ENCODE results near the gene CD300LG. TPM values are rescaled to one million over a fixed set of nuclear protein-coding genes. Genes with fewer than 3 reads are reported as not detected.

Gene CD300LG
- total RNA-seq, 1 donor from 2014 or later, result not detected

GRCh38 chr17:43846221-43846712 is 709 bp upstream of the CD300LG start:
- Histone ChIP-seq H3K4me3 (ENCODE audit: low read depth, low read length) (no peak overlapping the region), H3K27me3 (ENCODE audit: control insufficient read depth, insufficient read depth, low read length) (peaks cover 5% of the 10 kb centered on the region), H3K36me3 (ENCODE audit: control insufficient read depth, insufficient read depth, low read length) (no peaks in the 10 kb centered on the region)
- TF ChIP-seq CTCF (IDR thresholded peaks at IDR 0.05; ENCODE audit: insufficient read depth, low read length, poor library complexity, severe bottlenecking), result peak; percentile 99
- DNase-seq (ENCODE audit: low read depth), result peak; percentile 9

- DNase-seq (ENCODE audit: low read depth), result no peak
- H3K4me3 ChIP-seq (ENCODE audit: low read depth, low read length), result no peak overlapping the region
- no peak for TF ChIP-seq CTCF (IDR thresholded peaks at IDR 0.05; ENCODE audit: insufficient read depth, low read length, poor library complexity, severe bottlenecking)
Measured at GRCh38 chr17:43848601-43849000, 1.6 kb downstream of the CD300LG start.

GRCh38 chr17:43849116-43849515 is 2.1 kb downstream of the CD300LG start:
- no peak overlapping the region for H3K4me3 ChIP-seq (ENCODE audit: low read depth, low read length)
- H3K36me3 ChIP-seq (ENCODE audit: control insufficient read depth, insufficient read depth, low read length), result no peaks in the 10 kb centered on the region
- H3K27me3 ChIP-seq (ENCODE audit: control insufficient read depth, insufficient read depth, low read length), result peaks cover 17% of the 10 kb centered on the region
- DNase-seq (ENCODE audit: low read depth), result no peak
- no peak for TF ChIP-seq CTCF (IDR thresholded peaks at IDR 0.05; ENCODE audit: insufficient read depth, low read length, poor library complexity, severe bottlenecking)

More at GRCh38 chr17:43848601-43849000, 1.6 kb downstream of the CD300LG start:
- Histone ChIP-seq H3K27me3 (ENCODE audit: control insufficient read depth, insufficient read depth, low read length) (peaks cover 14% of the 10 kb centered on the region), H3K36me3 (ENCODE audit: control insufficient read depth, insufficient read depth, low read length) (no peaks in the 10 kb centered on the region)

GRCh38 chr17:43852571-43852970 is 5.6 kb downstream of the CD300LG start:
- H3K4me3 ChIP-seq (ENCODE audit: low read depth, low read length), result no peak overlapping the region
- no peaks in the 10 kb centered on the region for H3K36me3 ChIP-seq (ENCODE audit: control insufficient read depth, insufficient read depth, low read length)
- no peak for TF ChIP-seq CTCF (IDR thresholded peaks at IDR 0.05; ENCODE audit: insufficient read depth, low read length, poor library complexity, severe bottlenecking)
- DNase-seq (ENCODE audit: low read depth), result no peak
- peaks cover 31% of the 10 kb centered on the region for H3K27me3 ChIP-seq (ENCODE audit: control insufficient read depth, insufficient read depth, low read length)

GRCh38 chr17:43853546-43853945 is 6.6 kb downstream of the CD300LG start:
- TF ChIP-seq CTCF (IDR thresholded peaks at IDR 0.05; ENCODE audit: insufficient read depth, low read length, poor library complexity, severe bottlenecking), result no peak
- no peaks in the 10 kb centered on the region for H3K36me3 ChIP-seq (ENCODE audit: control insufficient read depth, insufficient read depth, low read length)
- peaks cover 36% of the 10 kb centered on the region for H3K27me3 ChIP-seq (ENCODE audit: control insufficient read depth, insufficient read depth, low read length)
- DNase-seq (ENCODE audit: low read depth), result no peak
- H3K4me3 ChIP-seq (ENCODE audit: low read depth, low read length), result no peak overlapping the region

DNA sequence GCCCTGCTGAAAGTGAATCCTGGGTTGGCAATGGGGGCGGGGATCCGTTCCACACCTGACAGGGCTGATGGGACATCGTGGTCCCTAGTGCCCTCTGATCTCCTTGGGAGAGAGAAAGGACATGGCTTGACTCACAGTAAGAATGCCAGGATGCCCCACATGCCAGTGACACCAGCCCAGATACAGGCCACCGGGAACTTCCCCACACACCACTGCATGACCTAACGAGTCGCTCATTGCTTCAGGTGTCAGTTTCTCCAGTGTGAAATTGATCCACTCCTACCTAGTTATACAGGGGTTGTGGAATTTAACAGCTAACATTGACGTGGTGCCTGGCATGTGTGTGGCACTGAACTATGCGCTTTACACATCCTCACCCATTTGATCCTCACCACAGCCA is 7.5 kb downstream of the CD300LG start:
- DNase-seq (ENCODE audit: low read depth), result no peak
- TF ChIP-seq CTCF (IDR thresholded peaks at IDR 0.05; ENCODE audit: insufficient read depth, low read length, poor library complexity, severe bottlenecking), result no peak
- Histone ChIP-seq H3K4me3 (ENCODE audit: low read depth, low read length) (no peak overlapping the region), H3K27me3 (ENCODE audit: control insufficient read depth, insufficient read depth, low read length) (peaks cover 36% of the 10 kb centered on the region), H3K36me3 (ENCODE audit: control insufficient read depth, insufficient read depth, low read length) (no peaks in the 10 kb centered on the region)

Measured in kidney epithelial cell (primary cell).